NCI-H2196 (cell line): ENCODE results near the gene MXD3.
"Not testable (repeated sequence)": the region's sequence is repeated elsewhere in the genome, so short reads cannot be mapped to it uniquely, and the experiment has no call there.

Experiments
- DNase-seq: peaks from one replicate; lab custom pipeline; 2025; ENCODE audit not compliant: unreplicated experiment; lab: John Stamatoyannopoulos, UW

The MXD3 gene

DNA sequence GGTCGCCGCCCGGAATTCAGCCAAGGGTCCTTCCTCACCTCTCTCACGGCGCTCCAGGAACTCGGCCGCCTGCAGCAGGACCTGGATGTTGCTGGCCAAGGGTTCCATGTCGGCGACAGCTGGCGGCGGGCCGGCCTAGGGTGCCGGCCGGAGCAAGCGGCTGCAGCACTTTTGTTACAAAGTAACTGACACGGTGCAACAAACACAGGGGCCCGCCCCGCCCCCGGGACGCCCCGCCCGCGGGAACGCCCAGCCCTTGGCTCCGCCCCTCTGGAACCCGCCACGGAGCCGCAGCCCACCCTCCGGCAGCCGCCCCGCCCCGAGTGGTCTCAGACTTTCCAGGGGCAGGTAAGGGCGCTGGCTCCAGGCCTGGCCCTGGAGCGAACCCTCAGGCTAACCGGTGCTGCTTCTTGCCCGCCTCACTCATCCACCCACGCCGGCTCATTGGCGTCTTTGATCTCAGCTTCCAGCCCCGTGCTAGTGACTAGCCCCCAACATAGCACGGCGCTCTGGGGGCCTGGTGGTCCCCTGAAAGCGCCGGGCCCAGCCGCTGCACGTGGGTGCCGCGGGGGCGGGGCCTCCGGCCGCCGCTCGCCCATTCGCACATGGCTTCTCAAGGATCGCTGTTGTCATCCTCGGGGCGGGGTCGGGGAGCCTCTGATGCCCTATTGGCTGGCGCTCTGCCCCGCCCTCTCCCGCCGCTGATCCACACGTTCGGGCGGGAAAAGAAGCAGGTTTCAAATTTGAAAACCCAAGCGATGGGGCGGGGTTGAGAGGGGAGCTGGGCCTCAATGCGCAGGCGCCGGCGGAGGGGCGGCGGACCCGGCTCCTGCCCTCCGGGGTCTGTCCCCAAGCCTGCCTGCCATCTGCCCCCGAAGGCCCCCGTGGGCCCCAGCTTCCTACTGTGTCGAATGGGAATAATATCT is at the start of gene MXD3:
MXD3 (minus strand) TSS at position 176 of the 926 bp plus-strand sequence; CDS start at position 108, 68 bp downstream.
- peak; percentile 98 for DNase-seq

DNA sequence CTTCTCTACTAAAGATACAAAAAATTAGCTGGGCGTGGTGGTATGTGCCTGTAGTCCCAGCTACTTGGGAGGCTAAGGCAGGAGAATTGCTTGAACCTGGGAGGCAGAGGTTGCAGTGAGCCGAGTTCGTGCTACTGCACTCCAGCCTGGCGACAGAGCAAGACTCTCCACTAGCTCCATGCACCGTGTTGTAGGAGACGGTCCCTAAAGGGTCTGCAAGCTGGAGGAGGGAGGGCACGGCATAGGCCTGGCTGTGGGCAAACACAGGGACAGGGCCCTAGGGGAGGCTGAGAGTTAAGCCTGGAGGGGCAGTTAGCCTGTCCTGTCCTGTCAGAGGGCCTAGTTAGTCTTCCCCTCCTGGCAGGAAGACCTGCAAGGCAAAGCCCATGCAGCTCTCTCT is 49.0 kb upstream of the MXD3 start:
- not testable (repeated sequence) for DNase-seq

- DNase-seq: no peak
Measured at GRCh38 chr5:177359860-177360259, 48.2 kb upstream of the MXD3 start.

GRCh38 chr5:177359451-177359851 is 47.8 kb upstream of the MXD3 start:
- DNase-seq: no peak

GRCh38 chr5:177358370-177358819 is 46.7 kb upstream of the MXD3 start:
- no peak for DNase-seq

GRCh38 chr5:177357459-177358351 is 46.0 kb upstream of the MXD3 start, which contains the start of gene RGS14:
RGS14 (plus strand) TSS chr5:177357924; CDS start chr5:177358025, 101 bp downstream.
- DNase-seq: peak; percentile 62

GRCh38 chr5:177357146-177357458 is 45.4 kb upstream of the MXD3 start:
- DNase-seq: no peak

- no peak for DNase-seq
Measured at GRCh38 chr5:177356746-177357145, 45.0 kb upstream of the MXD3 start.

DNA sequence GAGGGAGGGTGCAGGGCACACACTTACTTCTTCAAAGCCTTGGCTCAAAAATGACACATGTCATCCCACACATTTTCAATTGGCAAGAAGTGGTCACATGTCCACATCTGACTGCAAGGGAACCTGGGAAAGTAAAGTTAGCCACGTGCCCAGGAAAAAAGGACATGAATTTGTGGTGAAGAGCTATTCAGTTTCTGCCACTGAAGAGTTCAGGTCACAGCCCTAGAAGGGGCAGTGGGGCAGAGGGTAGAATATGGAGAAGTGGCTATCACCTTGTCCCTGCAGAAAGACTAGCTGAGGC is 44.1 kb upstream of the MXD3 start:
- no peak for DNase-seq

GRCh38 chr5:177355162-177355867 is 43.6 kb upstream of the MXD3 start:
- DNase-seq: no peak

DNA sequence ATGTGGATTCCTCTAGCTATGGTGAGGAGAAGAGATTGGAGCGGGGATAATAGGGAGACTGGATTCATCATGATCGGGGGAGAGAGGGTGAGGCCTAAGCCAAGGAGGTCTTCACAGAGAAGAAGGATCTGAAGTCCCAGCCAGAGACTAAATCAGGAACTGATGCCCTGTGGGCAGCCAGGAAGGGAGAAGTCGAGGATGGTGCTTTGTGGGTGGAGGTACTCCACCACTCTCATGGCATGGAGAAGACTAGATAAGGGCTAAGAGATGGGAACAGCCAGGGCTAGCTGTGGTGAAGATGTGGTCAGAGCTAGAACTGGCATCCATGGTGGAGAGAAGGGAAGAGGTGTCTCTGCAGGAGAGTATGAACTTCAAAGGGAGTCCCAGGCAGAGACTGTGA is 43.0 kb upstream of the MXD3 start:
- DNase-seq: no peak

DNA sequence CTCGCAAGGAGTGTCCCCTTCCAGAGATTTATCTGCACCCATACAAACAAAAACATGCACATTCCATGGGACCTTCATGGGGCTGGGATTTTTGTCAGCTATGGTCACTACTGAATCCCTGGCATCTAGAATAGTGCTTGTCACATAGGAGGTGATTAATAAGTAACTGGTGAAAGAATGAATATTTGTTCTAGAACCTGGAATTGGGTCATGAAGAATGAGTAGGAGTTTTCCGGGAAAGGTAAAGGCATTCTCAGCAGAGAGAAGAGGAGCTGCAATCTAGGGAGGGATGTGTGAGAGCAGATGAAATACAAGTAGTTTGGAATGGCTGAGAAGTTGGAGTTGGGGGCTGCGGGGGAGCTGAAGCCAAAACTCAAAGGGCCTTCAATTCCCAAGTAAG is 42.6 kb upstream of the MXD3 start:
- DNase-seq: no peak

- no peak for DNase-seq
Measured at GRCh38 chr5:177353093-177353492, 41.4 kb upstream of the MXD3 start.

DNA sequence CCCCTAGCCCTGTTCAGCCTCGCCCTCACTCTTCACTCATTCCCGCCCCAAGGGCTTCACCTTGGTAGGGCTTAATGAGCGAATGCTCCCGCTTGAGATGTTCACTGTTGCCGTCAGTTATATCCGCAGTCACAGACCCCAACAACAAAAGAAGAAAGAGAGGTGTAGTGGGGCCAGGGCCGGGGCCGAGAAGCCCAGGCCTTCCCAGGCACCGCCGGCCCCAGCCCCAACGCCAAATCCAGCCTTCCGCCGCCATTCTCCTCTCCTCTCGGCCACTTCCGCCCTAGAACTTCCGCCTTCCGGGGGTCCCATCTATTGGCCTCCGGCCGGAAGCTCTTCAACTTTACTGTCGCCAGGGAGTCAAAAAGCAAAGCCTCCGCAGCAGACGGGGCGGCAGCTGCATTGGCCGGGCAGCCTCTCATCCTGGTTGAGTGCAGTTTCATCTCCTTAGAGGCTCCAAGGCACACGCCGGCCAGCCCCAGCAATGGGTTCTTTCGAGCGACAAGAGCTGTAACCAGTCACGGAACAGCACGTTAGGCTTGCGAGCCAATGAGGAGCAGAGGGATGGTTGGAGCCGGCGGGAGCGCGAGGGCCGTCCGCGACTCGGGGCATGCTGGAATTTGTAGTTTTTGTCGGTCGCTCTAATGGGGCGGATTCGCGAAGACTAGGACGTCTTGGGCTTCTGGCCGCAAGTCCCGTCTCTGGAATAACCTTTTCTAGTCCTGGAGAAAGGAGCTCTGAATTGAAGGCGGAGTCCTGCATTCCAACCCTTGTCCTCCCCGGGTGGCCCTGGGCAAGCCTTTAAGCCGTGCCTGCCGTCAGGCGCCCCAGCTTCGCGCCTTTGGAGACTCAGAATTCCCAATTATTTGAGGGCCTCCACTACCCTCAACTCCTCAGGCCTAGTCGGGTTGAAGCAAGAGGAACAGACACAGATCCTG is 40.0 kb upstream of the MXD3 start, which contains the start of gene LMAN2:
LMAN2 (minus strand) TSS at position 277 of the 938 bp plus-strand sequence; CDS start at position 256, 21 bp downstream.
- peak; percentile 95 for DNase-seq

DNA sequence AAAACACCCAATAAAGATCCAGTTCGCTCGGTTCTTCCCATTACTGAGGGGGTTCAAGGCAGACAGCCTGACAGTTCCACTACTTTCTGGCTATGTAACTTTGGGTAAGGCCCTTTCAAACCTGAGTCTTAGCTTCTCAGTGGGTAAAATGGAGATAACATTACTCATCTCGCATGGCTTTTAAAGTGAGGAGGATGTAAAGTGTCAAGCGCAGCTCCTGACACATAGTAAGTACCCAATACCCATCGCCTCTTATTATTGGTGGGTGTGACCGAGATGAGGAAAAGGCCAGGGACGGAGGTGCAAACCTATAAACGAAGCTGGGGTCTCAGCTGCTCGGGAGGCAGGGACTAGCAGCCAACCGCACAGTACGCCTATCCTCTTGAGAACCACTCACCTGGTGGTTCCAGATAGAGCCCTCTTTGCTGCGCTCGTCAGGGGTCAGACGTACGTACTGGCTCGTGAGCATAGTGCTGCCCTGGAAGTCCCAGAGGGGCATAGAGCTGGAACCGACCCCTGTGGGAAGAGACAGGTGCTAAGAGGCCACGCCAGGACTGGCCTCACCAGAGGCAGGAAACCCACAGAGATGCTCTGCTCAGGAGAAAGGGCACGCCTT is 39.2 kb upstream of the MXD3 start:
- DNase-seq: no peak

DNA sequence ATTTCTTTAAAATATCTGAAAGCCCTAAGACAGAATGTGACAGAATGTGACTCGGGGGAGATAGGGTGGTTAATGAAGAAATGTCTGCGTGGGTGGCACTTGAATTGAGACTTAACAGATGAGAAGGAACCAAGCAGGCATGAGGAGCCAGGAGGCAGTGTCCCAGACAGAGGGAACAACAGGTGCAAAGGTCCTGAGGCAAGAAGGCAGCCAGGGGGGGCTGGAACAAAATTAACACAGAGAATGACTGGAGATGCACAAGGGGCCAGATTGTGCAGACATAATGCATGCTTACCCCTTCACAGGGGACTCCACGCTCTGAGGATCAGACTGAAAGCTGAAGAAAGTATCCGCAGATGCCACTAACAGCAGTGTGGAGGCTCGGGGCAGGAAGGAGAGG is 38.1 kb upstream of the MXD3 start:
- no peak for DNase-seq

DNA sequence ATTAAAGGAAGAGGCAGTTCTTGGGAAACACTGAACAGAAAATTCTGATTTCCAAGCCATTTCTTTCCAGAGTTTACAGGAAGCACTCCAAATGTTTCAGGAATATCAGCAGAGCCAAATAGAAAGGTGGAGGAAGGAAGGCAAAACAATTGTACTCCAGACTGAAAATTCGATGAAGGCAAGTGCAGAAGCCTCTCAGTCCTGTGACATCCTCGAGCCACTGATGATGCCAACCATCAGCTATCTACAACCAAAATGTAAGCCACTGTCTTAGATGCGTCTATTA is 37.6 kb upstream of the MXD3 start:
- no peak for DNase-seq

GRCh38 chr5:177347699-177348098 is 36.0 kb upstream of the MXD3 start:
- DNase-seq: no peak

GRCh38 chr5:177346820-177347219 is 35.1 kb upstream of the MXD3 start:
- no peak for DNase-seq

DNA sequence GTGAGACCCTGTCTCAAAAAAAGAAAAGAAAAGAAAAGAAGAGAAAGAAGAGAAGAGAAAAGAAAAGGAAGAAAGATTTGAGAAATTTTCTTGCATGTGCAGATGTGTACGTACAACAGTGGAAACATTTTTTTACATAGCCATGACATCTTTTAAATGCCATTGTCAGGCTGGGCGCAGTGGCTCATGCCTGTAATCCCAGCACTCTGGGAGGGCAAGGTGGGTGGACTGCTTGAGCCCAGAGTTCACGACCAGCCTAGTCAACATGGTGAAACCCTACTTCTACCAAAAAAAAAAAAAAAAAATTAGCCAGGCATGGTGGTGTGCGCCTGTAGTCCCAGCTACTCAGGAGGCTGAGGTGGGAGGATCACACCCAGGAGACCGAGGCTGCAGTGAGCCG is 33.2 kb upstream of the MXD3 start:
- DNase-seq: no peak
